Fibroblast of lung (primary cell): Measurements from ENCODE around the gene FAM78B.

ENCODE experiments used
- EZH2 ChIP-seq: IDR thresholded peaks from 2 replicates; pipeline ENCODE4 v1.5.1; 2012; ENCODE audit warnings: low read length, control low read depth, mild to moderate bottlenecking; ENCODE audit errors: missing control alignments
- TF ChIP-seq, protein P1 (sequence below), 2 donors: IDR thresholded peaks in 1 of 2; conservative IDR thresholded peaks in 1 of 2; 1 replicate in 1 of 2; 2 replicates in 1 of 2; pipeline ENCODE4 v1.5.1; 2011 to 2012; ENCODE audit warnings: low read length in 2 of 2, control low read depth in 1 of 2, inconsistent platforms in 1 of 2, low read depth in 1 of 2, mild to moderate bottlenecking in 1 of 2

- TF ChIP-seq, protein P1, sequence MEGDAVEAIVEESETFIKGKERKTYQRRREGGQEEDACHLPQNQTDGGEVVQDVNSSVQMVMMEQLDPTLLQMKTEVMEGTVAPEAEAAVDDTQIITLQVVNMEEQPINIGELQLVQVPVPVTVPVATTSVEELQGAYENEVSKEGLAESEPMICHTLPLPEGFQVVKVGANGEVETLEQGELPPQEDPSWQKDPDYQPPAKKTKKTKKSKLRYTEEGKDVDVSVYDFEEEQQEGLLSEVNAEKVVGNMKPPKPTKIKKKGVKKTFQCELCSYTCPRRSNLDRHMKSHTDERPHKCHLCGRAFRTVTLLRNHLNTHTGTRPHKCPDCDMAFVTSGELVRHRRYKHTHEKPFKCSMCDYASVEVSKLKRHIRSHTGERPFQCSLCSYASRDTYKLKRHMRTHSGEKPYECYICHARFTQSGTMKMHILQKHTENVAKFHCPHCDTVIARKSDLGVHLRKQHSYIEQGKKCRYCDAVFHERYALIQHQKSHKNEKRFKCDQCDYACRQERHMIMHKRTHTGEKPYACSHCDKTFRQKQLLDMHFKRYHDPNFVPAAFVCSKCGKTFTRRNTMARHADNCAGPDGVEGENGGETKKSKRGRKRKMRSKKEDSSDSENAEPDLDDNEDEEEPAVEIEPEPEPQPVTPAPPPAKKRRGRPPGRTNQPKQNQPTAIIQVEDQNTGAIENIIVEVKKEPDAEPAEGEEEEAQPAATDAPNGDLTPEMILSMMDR (conservative IDR thresholded peaks at IDR 0.05 in 1 of 2, IDR thresholded peaks at IDR 0.05 in 1 of 2; ENCODE audit: low read depth in 1 of 2, low read length in 2 of 2) = no peak
- TF ChIP-seq EZH2 = no peak
Measured at GRCh38 chr1:166084613-166085012, 82.2 kb downstream of the FAM78B start.
